HG03175 (cell line): Measurements from ENCODE around the gene RGPD5.
"Not testable (repeated sequence)": the region's sequence is repeated elsewhere in the genome, so short reads cannot be mapped to it uniquely, and the experiment has no call there.

Experiments
- ATAC-seq: cut with Tn5 transposase; IDR thresholded peaks from one replicate; pipeline ENCODE4 v1.9.1; 2021; ENCODE audit warnings: mild to moderate bottlenecking, moderate library complexity; ENCODE audit not compliant: unreplicated experiment

Gene RGPD5

DNA sequence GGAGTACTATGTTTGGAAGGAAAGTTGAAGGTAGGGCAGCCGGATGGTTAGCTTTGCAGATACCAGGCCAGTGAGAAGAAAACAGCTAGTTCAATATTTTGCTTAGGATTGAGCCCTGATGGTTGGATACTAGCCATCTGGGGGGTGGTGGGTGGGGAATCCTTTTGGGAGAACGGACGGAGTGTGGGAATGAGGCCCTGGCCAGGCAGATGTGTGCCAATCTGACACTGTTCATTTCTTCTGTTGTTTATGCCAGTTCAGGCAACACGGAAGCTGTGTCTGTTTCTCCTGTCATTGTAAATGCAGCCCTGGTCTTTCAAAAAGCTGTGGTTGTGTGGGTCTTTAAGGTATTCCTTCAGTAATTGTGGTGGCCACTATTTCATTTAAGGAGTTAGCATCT lies 96.9 kb downstream of the RGPD5 start:
- not testable (repeated sequence) for ATAC-seq

DNA sequence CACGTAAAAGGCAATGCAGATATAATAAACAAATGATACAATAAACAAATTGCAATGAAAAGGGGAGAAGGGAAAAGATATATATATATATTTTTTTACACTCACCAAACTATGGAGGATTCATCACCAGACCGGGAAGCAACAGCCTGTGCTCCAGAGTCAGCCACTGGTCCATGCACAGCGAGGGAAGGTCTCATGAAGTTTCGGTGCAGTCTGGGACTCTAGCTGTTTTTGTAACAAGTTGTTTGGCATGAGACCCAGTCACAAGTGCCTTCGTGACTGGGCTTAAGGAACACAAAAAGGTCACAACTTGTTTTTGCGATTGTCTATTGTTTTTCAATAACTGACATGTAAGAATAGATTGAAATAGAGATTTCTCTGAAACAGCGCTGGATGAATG lies 99.6 kb downstream of the RGPD5 start:
- ATAC-seq = not testable (repeated sequence)

DNA sequence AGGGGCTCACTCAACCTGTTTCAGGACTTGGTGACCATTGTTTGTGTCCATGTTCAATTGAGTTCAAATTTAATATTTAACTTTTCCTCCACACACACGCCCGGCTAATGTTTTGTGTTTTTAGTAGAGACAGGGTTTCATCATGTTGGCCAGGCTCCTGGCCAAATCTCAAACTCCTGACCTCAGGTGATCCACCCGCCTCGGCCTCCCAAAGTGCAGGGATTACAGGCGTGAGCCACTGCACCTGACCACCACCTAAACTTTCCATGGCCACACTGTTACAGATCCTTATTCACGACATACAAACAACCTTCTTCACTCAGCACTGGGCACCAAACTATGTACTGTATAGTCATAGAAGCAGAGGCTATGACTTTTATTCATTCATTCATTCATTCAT lies 100.0 kb downstream of the RGPD5 start:
- ATAC-seq = not testable (repeated sequence)

DNA sequence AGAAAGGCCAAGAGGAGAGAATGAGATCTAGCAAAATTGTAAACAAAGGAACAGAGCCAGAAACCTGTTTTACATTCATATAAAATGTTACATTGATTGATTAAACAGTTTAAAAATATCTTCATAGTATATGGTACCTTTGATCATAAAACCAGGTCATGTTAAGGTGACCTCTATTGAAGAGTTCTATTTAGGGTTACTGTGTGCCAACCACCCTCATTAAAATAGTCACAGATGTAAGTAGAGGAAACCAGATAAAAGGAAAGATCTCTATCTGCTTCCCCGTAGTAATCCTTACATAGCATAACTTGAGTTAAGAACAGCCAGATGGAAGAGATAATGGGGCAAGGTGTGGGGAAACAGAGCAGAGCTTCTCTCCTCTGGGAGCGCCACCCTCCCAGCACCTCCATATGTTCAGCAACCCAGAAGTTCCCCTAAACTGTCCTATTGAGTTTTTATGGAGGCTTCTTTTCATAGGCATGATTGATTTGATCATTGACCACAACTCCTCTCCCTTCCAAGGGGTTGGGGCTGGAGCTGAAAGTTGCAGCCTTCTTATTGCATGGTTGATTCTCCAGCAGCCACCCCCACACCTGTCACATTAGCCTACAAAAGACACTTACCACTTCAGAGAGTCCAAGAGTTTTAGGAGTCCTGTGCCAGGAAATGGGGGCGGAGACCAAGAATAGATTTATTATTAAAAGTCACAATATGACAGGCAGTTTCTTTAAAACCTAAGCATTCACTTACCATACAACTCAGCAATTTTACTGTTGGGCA lies 101.2 kb downstream of the RGPD5 start:
- not testable (repeated sequence) for ATAC-seq

DNA sequence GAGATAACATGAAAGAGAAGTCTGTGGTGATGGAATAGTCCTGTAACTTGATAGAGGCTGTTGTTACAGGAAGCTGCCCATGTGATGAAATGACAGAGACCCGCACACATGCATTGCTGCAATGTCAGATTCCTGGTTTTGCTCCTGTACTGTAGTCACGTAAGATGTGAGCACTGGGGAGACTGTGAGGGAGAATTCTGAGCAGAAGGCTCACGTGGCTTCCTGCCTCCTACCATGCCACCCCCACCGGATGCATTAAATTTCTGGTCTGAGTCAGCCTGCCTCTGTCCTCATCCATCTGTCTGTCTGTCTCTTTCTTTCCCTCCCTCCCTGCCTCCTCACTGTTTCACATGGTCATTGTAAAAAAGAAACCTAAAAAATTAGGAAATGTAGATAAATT lies 102.1 kb downstream of the RGPD5 start:
- ATAC-seq = peak; percentile 97

DNA sequence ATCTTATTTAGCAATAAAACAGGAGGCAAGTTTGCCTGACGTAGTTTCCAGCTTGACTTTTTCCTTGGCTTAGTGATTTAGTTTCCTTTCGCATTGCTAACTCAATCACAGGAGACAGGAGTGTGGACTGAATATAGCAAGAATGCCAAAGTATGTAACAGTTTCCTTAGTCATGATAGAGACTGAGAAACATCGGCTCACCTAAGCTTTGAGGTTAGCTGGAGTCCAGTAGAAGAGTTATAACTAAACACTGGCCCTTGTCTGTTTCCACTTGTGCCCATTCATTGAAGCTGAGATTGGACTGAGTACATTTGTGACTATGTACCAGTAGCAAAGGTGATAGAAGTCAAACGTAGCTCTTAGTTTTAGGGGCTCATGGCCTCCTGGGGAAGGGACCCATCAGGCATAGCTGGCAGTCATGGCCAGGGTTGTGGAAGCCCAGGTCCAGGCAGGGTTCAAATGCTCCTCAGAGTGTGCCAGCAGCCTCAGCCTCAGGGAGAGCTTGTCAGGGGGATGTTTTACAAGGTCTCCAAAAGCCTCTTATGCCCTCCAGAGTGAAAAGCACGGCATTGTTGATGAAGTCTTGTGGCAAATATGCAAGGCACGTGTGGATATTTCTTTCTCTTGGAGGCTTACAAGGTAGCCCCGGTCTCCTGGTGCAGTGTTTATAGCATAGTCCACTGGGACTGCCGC lies 103.8 kb downstream of the RGPD5 start:
- ATAC-seq = not testable (repeated sequence)

DNA sequence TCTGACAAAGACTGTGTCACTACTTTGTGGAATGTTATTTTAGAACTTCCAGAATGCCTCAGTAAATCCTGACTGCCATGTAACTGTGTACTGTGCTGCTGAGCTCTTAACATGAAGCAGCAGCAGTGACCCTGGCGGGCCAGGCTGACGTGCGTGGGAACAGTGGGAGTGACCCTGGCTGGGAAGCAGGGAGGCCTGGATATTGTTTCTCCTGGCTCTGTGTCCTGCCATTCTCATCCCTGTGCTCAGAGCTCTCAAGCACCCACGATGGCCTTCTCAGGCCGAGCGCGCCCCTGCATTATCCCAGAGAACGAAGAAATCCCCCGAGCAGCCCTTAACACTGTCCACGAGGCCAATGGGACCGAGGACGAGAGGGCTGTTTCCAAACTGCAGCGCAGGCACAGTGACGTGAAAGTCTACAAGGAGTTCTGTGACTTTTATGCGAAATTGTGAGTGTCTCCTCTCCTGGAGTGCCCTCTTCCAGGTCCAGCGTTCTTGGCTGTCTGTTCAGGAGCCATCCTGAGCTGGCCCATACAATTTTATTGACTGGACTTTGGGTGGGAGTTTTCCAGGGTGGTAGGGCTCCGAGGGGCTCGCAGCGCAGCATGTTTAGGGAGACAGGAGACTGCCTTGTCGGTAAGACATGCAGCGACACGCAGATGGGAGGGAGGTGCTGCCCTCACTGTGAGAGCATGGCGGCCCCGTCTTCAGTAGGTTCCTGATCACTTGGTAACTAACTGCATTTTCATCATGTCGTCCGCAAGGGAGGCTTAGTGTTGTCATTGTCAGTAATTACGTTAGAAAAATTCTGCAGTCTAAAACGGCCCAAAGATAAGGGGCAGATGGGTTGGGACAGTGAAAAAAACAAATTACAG lies 104.6 kb downstream of the RGPD5 start, which contains the start of gene LIMS3:
Gene LIMS3, plus strand, starts transcription at position 227 of the 875 bp plus-strand sequence. Its CDS starts 41 bp downstream, at position 268.
- ATAC-seq = not testable (repeated sequence)

DNA sequence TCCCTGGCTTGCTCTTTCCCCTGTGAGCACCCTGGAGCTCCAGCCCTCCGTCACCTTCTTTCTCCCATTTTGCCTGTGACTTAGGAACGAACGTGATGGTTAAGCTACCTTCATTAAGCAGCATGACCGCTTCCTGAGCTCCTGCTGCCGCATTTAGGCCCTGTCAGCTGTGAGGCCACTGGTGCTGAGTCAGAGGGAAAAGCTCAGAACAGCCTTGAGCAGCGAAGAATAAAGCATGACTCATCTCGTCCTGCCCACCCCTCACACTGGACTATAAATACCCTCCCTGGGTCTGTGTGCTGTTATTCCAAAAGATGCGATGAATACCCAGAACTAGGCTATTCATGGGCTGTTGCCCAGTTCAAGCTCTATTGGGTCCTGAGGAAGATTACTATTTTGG lies 111.7 kb downstream of the RGPD5 start:
- peak; percentile 74 for ATAC-seq
